ENCODE results near the gene LYPD3. TPM values are rescaled to one million over a fixed set of nuclear protein-coding genes. Genes with fewer than 3 reads are reported as not detected.
A peak's percentile ranks its signal among the peaks of the same experiment; 100 is the strongest.

Gene LYPD3
- total RNA-seq, 2 experiments from 2014 or later: 0.73 to 0.84 TPM

DNA sequence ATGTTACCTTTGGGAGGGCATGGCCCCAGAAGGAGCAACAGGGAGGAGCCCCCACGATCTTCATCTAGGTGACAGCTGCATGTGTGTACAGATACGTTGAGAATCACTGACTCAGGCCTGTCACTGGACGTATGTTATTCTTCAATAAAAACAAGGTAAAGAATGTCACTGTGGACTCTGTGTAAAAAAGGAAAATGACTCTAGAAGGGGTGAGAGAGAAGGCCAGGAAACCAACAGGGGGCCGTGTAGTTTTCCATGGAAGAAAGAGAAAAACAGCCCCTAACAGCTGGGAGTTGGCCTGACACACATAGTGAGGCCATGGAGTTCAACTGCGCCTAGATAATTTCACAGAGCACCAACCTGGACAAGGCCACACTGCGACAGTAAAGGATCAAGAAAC lies 1.9 kb upstream of the LYPD3 start:
- CTCF ChIA-PET: interaction anchor here (1.5 kb wide), 1 partner anchor 20 kb away, joined by 5 read pairs; no protein-coding TSS in a partner anchor
- POLR2A ChIA-PET: no interaction called here
- H3K27ac Mint-ChIP-seq: no peak overlapping the region

DNA sequence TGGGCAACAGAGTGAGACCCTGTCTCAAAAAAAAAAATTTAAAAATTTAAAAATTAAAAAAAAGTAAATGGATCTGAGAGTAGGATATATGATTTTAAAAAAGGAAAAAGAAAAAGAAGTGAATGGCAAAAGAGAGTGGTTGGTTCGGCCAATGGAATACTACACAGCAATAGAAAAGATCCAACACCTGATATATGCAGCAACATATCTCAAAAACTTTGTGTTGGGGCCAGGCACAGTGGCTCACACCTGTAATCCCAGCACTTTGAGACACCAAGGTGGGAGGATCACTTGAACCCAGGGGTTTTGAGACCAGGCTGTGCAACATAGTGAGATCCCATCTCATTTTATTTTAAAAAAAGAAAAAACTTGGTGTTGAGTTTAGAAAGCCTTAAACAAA lies 1.4 kb upstream of the LYPD3 start:
- Mint-ChIP-seq H3K27me3 (no peaks in the 10 kb centered on the region), H3K4me3 (no peak overlapping the region), H3K4me1 (peaks cover 64% of the 10 kb centered on the region), H3K27ac (no peak overlapping the region), H3K9me3 (no peaks in the 10 kb centered on the region), H3K36me3 (ENCODE audit: low read depth) (no peaks in the 10 kb centered on the region)
- POLR2A ChIA-PET: no interaction called here
- CTCF ChIA-PET: interaction anchor here (1.5 kb wide), 1 partner anchor 20 kb away, joined by 5 read pairs; no protein-coding TSS in a partner anchor
- no peak for DNase-seq

More for the DNA sequence above, 1.9 kb upstream of the LYPD3 start:
- Mint-ChIP-seq H3K27me3 (no peaks in the 10 kb centered on the region), H3K4me3 (no peak overlapping the region), H3K9me3 (no peaks in the 10 kb centered on the region), H3K36me3 (ENCODE audit: low read depth) (no peaks in the 10 kb centered on the region), H3K4me1 (peaks cover 61% of the 10 kb centered on the region)
- no peak for DNase-seq

DNA sequence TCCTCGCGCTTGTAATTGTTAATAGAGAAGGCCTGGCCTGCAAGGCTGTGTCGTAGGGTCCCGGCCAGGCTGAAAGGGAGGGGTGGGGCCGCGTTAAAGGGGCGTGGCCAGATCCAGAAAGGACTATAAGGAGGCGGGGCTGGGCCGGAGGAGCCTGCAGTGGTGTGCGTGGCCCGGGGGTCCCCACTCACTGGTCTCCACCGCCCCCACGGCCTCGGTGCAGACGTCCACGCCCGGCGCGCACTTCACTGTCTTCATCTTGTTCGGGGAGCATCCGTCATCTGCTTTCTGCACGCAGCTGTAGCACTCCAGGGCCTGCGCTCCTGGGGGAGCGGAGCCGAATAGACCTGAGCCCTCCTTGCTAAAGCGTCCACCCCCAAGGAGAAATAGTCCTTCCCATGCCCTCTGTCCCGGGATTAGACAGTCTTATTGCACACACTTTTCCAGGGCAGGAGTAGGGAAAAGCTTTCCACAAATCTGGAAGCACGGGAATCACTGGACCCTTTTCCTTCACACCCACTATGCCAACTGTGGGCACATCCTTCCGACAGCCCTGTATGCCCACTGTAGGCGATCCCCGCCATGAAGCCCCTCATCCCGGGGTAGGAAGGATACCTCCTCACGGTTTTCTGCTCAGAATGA lies 1.2 kb downstream of the LYPD3 start:
- Mint-ChIP-seq H3K27ac (peak overlapping the region; percentile 98), H3K9me3 (no peaks in the 10 kb centered on the region), H3K4me3 (peak overlapping the region; percentile 90), H3K4me1 (peaks cover 46% of the 10 kb centered on the region), H3K27me3 (no peaks in the 10 kb centered on the region), H3K36me3 (ENCODE audit: low read depth) (no peaks in the 10 kb centered on the region)
- no peak for DNase-seq
- CTCF ChIA-PET: interaction anchor here (0.7 to 1.8 kb wide), 12 partner anchors 10 to 655 kb away, joined by 3 to 13 read pairs (median 4); partner anchors contain the start of gene IRGQ
- POLR2A ChIA-PET: interaction anchor here (1.7 kb wide), 1 partner anchor 25 kb away, joined by 7 read pairs; no protein-coding TSS in a partner anchor

- H3K4me1 Mint-ChIP-seq: peaks cover 39% of the 10 kb centered on the region
- H3K27ac Mint-ChIP-seq: peak overlapping the region; percentile 98
- H3K9me3 Mint-ChIP-seq: no peaks in the 10 kb centered on the region
- POLR2A ChIA-PET: interaction anchor here (1.7 kb wide), 1 partner anchor 24 kb away, joined by 7 read pairs; no protein-coding TSS in a partner anchor
- CTCF ChIA-PET: interaction anchor here (0.6 to 1.8 kb wide), 13 partner anchors 11 to 205 kb away, joined by 3 to 13 read pairs (median 5); partner anchors contain the start of gene IRGQ
- peak overlapping the region; percentile 90 for H3K4me3 Mint-ChIP-seq
- no peaks in the 10 kb centered on the region for H3K36me3 Mint-ChIP-seq (ENCODE audit: low read depth)
- peak; percentile 99 for DNase-seq
- H3K27me3 Mint-ChIP-seq: no peaks in the 10 kb centered on the region
Measured at GRCh38 chr19:43463381-43464133, 1.9 kb downstream of the LYPD3 start.

- Mint-ChIP-seq H3K27ac (peak overlapping the region; percentile 98), H3K4me3 (peak overlapping the region; percentile 90), H3K4me1 (peaks cover 32% of the 10 kb centered on the region), H3K9me3 (no peaks in the 10 kb centered on the region), H3K36me3 (ENCODE audit: low read depth) (no peaks in the 10 kb centered on the region), H3K27me3 (no peaks in the 10 kb centered on the region)
- CTCF ChIA-PET: interaction anchor here (0.6 to 1.8 kb wide), 10 partner anchors 11 to 205 kb away, joined by 3 to 13 read pairs (median 5); partner anchors contain the start of gene IRGQ
- POLR2A ChIA-PET: interaction anchor here (1.7 kb wide), 1 partner anchor 24 kb away, joined by 7 read pairs; no protein-coding TSS in a partner anchor
- DNase-seq: no peak
Measured at GRCh38 chr19:43462785-43463380, 2.5 kb downstream of the LYPD3 start.

GRCh38 chr19:43462383-43462782 lies 3.0 kb downstream of the LYPD3 start:
- Mint-ChIP-seq H3K4me3 (no peak overlapping the region), H3K9me3 (no peaks in the 10 kb centered on the region), H3K4me1 (peaks cover 28% of the 10 kb centered on the region), H3K27ac (no peak overlapping the region), H3K36me3 (ENCODE audit: low read depth) (no peaks in the 10 kb centered on the region), H3K27me3 (no peaks in the 10 kb centered on the region)
- POLR2A ChIA-PET: no interaction called here
- DNase-seq: no peak
- CTCF ChIA-PET: interaction anchor here (0.6 to 1.8 kb wide), 4 partner anchors 15 to 57 kb away, joined by 4 to 13 read pairs (median 8); no protein-coding TSS in a partner anchor

DNA sequence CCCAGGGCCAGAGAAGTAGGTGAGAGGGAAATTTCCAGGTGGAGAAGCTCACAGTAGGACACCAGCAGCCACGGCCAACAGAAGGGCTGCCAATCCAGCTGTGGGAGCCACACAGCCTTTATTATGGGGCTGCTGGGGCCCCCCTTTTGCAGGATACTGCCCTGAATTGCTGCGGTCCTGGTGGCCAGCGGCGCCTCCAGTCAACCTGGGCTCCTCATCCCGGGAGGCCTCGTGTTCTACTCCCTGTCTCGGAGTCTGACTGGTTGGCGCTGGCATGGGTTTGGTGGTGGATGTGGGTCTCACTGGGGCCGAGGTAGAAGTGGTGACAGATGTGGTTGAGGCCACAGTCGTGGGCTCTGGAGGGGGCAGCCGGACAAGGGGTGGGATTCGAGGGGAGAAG lies 4.1 kb downstream of the LYPD3 start:
- no peak overlapping the region for H3K27ac Mint-ChIP-seq
- H3K36me3 Mint-ChIP-seq (ENCODE audit: low read depth): no peaks in the 10 kb centered on the region
- H3K4me3 Mint-ChIP-seq: no peak overlapping the region
- no peak for DNase-seq
- H3K27me3 Mint-ChIP-seq: no peaks in the 10 kb centered on the region
- no peaks in the 10 kb centered on the region for H3K9me3 Mint-ChIP-seq
- H3K4me1 Mint-ChIP-seq: peaks cover 24% of the 10 kb centered on the region
- POLR2A ChIA-PET: no interaction called here
- CTCF ChIA-PET: interaction anchor here (4.8 kb wide), 1 partner anchor 14 kb away, joined by 25 read pairs; no protein-coding TSS in a partner anchor

DNA sequence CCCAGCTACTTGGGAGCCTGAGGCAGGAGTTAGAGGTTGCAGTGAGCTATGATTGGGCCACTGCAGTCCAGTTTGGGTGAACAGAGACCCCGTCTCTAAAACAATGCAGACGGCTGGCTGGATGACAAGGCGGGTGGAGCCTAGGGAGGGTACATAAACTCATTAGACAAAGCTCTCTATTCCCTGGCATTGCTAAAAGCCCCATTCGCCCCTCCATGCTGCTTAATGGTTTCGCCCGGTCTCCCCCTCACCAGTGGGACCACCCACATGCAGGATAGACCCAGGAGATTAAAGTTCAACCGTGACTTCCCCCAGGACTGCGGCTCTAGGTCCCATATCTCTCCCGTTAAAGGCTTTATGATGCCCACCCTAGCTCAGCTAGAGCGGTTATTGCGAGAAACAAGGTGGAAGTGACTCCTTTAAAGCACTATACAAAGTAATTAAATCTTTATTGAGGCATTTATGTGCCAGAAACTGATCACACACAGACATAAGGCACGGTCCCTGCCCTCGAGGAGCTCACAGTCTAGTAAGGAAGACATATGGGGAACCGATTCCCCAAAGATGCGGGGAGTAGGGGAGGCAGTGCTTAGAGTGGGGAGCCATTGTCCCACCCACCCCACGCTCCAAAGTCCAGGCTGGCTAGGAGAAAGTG lies 4.9 kb downstream of the LYPD3 start:
- Mint-ChIP-seq H3K4me3 (no peak overlapping the region), H3K9me3 (no peaks in the 10 kb centered on the region), H3K36me3 (ENCODE audit: low read depth) (no peaks in the 10 kb centered on the region), H3K27me3 (no peaks in the 10 kb centered on the region), H3K4me1 (peaks cover 24% of the 10 kb centered on the region), H3K27ac (no peak overlapping the region)
- DNase-seq: no peak
- ChIA-PET CTCF (interaction anchor here (0.6 to 4.8 kb wide), 2 partner anchors 14 to 57 kb away, joined by 5 to 25 read pairs; no protein-coding TSS in a partner anchor), POLR2A (no interaction called here)

DNA sequence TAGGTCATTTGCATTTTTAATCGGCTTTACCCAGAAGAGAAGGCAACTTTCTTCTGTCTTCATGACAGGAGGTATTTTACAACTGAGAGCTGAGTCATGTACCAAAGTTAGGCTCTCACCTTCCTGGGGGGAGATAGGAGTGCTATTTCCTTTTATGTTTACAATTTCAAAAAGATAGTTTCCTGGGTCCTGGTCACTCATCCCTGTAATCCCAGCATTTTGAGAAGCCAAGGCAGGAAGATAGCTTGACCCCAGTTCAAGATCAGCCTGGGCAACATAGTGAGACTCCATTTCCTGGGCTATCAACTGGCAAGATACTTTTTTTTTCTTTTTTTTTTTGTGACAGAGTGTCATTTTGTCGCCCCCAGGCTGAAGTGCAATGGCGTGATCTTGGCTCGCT lies 7.6 kb downstream of the LYPD3 start:
- H3K4me1 Mint-ChIP-seq: peaks cover 11% of the 10 kb centered on the region
- H3K9me3 Mint-ChIP-seq: no peaks in the 10 kb centered on the region
- ChIA-PET POLR2A (no interaction called here), CTCF (interaction anchor here (0.6 to 4.8 kb wide), 4 partner anchors 11 to 67 kb away, joined by 4 to 25 read pairs (median 5); no protein-coding TSS in a partner anchor)
- H3K27ac Mint-ChIP-seq: no peak overlapping the region
- no peak for DNase-seq
- no peaks in the 10 kb centered on the region for H3K27me3 Mint-ChIP-seq
- H3K36me3 Mint-ChIP-seq (ENCODE audit: low read depth): no peaks in the 10 kb centered on the region
- H3K4me3 Mint-ChIP-seq: no peak overlapping the region

DNA sequence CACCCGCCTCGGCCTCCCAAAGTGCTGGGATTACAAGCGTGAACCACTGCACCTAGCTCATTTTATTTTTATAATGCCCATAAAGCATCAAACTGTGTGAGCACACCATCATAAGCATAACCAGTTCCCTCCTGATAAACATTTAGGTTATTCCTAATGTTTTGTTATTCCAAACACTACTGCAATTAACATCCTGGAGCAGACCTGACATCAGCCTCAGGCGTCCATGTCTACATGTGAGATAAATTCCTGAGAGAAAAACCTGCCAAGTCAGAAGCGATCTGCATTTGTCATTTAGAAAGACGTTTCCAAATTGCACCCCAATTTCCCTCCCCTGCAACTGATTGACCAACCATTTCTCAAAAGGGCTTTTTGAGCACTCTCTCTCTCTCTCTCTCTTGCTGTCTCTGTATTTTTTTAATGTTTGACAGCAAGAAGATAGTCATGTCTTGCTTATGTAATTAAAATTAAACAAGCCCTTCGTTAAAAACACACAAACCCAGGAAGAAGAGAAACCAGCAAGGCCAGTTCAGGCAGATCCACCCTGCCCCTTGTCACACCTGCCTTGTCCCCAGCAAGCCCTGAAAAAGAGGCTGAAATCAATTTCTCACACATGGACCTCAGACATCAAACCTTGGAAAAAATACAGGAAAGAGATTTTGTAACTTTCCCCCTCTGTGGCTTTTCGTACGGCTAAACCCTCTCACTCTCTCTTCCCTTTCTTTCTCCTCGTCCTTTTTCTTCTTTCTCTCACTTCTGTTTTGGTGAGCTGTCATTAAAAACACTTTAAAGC lies 9.9 kb downstream of the LYPD3 start:
- H3K36me3 Mint-ChIP-seq (ENCODE audit: low read depth): no peaks in the 10 kb centered on the region
- H3K27ac Mint-ChIP-seq: peak overlapping the region; percentile 10
- no peak for DNase-seq
- peaks cover 10% of the 10 kb centered on the region for H3K9me3 Mint-ChIP-seq
- H3K4me3 Mint-ChIP-seq: no peak overlapping the region
- CTCF ChIA-PET: interaction anchor here (1.4 kb wide), 1 partner anchor 65 kb away, joined by 8 read pairs; no protein-coding TSS in a partner anchor
- POLR2A ChIA-PET: no interaction called here
- H3K27me3 Mint-ChIP-seq: no peaks in the 10 kb centered on the region
- peaks cover 18% of the 10 kb centered on the region for H3K4me1 Mint-ChIP-seq

DNA sequence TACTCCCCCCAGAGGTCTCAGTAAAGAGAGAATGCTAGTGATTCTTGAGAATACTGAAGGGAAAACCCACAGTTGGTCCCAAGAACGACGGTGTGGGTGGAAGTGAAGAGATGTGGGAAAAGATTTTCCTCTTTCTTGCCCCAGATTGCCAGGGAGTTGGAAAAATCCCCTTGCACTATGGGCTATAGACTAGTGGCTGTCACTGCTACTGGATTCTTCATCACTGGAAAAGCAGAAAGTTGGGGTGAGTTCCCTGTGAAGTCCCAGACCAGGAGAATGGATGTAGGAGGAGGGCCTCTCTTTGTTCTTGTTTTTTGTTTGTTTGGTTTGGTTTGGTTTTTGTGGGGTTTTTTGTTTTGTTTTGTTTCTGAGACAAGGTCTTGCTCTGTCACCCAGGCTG lies 11.4 kb downstream of the LYPD3 start:
- H3K9me3 Mint-ChIP-seq: peaks cover 10% of the 10 kb centered on the region
- no peaks in the 10 kb centered on the region for H3K27me3 Mint-ChIP-seq
- H3K27ac Mint-ChIP-seq: no peak overlapping the region
- ChIA-PET CTCF (no interaction called here), POLR2A (no interaction called here)
- DNase-seq: no peak
- no peaks in the 10 kb centered on the region for H3K36me3 Mint-ChIP-seq (ENCODE audit: low read depth)
- H3K4me3 Mint-ChIP-seq: no peak overlapping the region
- peaks cover 24% of the 10 kb centered on the region for H3K4me1 Mint-ChIP-seq

GRCh38 chr19:43452582-43452981 lies 12.8 kb downstream of the LYPD3 start:
- Mint-ChIP-seq H3K9me3 (peaks cover 10% of the 10 kb centered on the region), H3K4me3 (no peak overlapping the region), H3K27ac (no peak overlapping the region), H3K4me1 (peaks cover 24% of the 10 kb centered on the region), H3K36me3 (ENCODE audit: low read depth) (no peaks in the 10 kb centered on the region), H3K27me3 (no peaks in the 10 kb centered on the region)
- DNase-seq: no peak
- ChIA-PET CTCF (interaction anchor here (1.1 kb wide), 1 partner anchor 11 kb away, joined by 3 read pairs; no protein-coding TSS in a partner anchor), POLR2A (no interaction called here)
